Fibroblast of lung (primary cell): Measurements from ENCODE around the gene PPM1H. TPM values are rescaled to one million over a fixed set of nuclear protein-coding genes. Genes with fewer than 3 reads are reported as not detected.

Experiments
- DNase-seq, 2 donors: peaks; one replicate each; pipeline versions ENCODE4 v3.0.0 to v3.0.0-alpha.2; 2010; ENCODE audit warnings: low read depth in 2 of 2
- H2AFZ ChIP-seq: 2 replicates; pipeline ENCODE4 v1.5.1; 2012; ENCODE audit warnings: low read length, control low read depth, inconsistent platforms
- H3K27ac ChIP-seq: 2 replicates; pipeline ENCODE4 v1.5.1; 2011; ENCODE audit warnings: low read length, control low read depth; ENCODE audit not compliant: insufficient read depth
- H3K27me3 ChIP-seq: 2 replicates; pipeline ENCODE4 v1.5.1; 2011; ENCODE audit warnings: mild to moderate bottlenecking, low read length; ENCODE audit not compliant: control insufficient read depth, insufficient read depth
- H3K36me3 ChIP-seq: 2 replicates; pipeline ENCODE4 v1.5.1; 2011; ENCODE audit warnings: low read length; ENCODE audit not compliant: control insufficient read depth, insufficient read depth
- H3K4me1 ChIP-seq: 2 replicates; pipeline ENCODE4 v1.5.1; 2011; ENCODE audit warnings: low read length; ENCODE audit not compliant: control insufficient read depth, insufficient read depth; ENCODE audit errors: extremely low read depth
- H3K4me2 ChIP-seq: 2 replicates; pipeline ENCODE4 v1.5.1; 2011; ENCODE audit warnings: low read length, control low read depth; ENCODE audit not compliant: insufficient read depth; ENCODE audit errors: extremely low read depth
- H3K4me3 ChIP-seq, 4 experiments: fragments of 200-600 bp in 1 of 4; sonication (generic) in 1 of 4; replicated peaks in 1 of 4; 2 replicates each; pipeline ENCODE4 v1.5.1; 2011 to 2016; ENCODE audit warnings: low read length in 4 of 4, low read depth in 3 of 4, mild to moderate bottlenecking in 3 of 4, control low read depth in 2 of 4, inconsistent platforms in 1 of 4, mixed read lengths in 1 of 4; ENCODE audit not compliant: insufficient read depth in 1 of 4; ENCODE audit errors: control extremely low read depth in 1 of 4
- H3K79me2 ChIP-seq: 2 replicates; pipeline ENCODE4 v1.5.1; 2012; ENCODE audit warnings: mild to moderate bottlenecking, low read length, inconsistent platforms; ENCODE audit not compliant: control insufficient read depth, insufficient read depth
- H3K9ac ChIP-seq: 2 replicates; pipeline ENCODE4 v1.5.1; 2011; ENCODE audit warnings: mild to moderate bottlenecking, low read length, control low read depth; ENCODE audit not compliant: insufficient read depth
- H3K9me3 ChIP-seq: 2 replicates; pipeline ENCODE4 v1.5.1; 2012; ENCODE audit warnings: low read depth, low read length; ENCODE audit not compliant: control insufficient read depth, insufficient read depth
- H4K20me1 ChIP-seq: 2 replicates; pipeline ENCODE4 v1.5.1; 2011; ENCODE audit warnings: low read length; ENCODE audit not compliant: control insufficient read depth, insufficient read depth; ENCODE audit errors: extremely low read depth
- EZH2 ChIP-seq: IDR thresholded peaks from 2 replicates; pipeline ENCODE4 v1.5.1; 2012; ENCODE audit warnings: low read length, control low read depth, mild to moderate bottlenecking; ENCODE audit errors: missing control alignments
- polyA plus RNA-seq, 2 donors: library from polyadenylated mRNA; depleted of rRNA in 1 of 2; stranded (reverse) in 1 of 2; unstranded in 1 of 2; fragments of >200 nt; gene quantifications; 2 replicates each; pipeline ENCODE4 v1.2.1, GENCODE V29; 2011 to 2012; ENCODE audit warnings: missing spikeins in 1 of 2
- total RNA-seq: library from RNA; depleted of rRNA; stranded (reverse); fragments of >200 nt; gene quantifications from 2 replicates; pipeline ENCODE4 v1.2.1, GENCODE V29; 2014
- TF ChIP-seq, protein P1 (sequence below), 2 donors: IDR thresholded peaks in 1 of 2; conservative IDR thresholded peaks in 1 of 2; 1 replicate in 1 of 2; 2 replicates in 1 of 2; pipeline ENCODE4 v1.5.1; 2011 to 2012; ENCODE audit warnings: low read length in 2 of 2, control low read depth in 1 of 2, inconsistent platforms in 1 of 2, low read depth in 1 of 2, mild to moderate bottlenecking in 1 of 2

The PPM1H gene
- total and polyA plus RNA-seq, 2 donors (not counting 1 experiment from before 2014, with no cell fraction given), result 0.57 to 3.1 TPM

DNA sequence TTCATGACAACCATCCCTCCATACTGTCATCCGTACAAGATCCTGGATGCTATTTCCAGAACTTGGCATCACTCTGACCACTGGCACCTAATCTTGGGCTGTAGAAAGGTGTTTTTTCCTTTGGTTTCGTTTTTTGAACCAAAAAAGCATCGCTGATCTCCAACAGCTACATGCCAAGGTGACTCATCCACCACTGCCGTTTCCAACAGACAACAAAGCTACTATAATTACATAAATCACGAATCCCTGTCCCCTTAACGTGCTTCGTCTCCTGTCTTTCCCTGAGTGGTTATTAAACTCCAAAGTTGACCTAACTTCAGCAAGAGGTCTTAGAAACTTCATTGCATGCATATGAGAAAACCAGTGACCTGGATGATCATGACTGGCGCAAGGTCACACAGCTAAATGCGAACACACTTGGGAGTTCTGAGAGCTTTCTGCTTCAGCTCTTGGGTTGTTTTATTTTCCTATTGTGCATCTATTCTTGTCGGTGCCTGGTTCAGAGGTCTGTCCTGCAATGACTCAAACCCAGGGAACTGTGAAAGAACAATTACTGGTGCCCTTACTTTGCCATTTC is 99.9 kb downstream of the PPM1H start:
- no peaks in the 10 kb centered on the region for H3K36me3 ChIP-seq
- no peaks in the 10 kb centered on the region for H4K20me1 ChIP-seq
- H3K9ac ChIP-seq, result no peak overlapping the region
- H3K4me1 ChIP-seq, result no peaks in the 10 kb centered on the region
- H2AFZ ChIP-seq, result no peak overlapping the region
- H3K79me2 ChIP-seq, result no peaks in the 10 kb centered on the region
- peak overlapping the region; percentile 62 for H3K4me2 ChIP-seq
- no peaks in the 10 kb centered on the region for H3K27me3 ChIP-seq
- no peak overlapping the region for H3K4me3 ChIP-seq
- no peaks in the 10 kb centered on the region for H3K9me3 ChIP-seq
- no peak overlapping the region for H3K27ac ChIP-seq
- TF ChIP-seq, protein P1, sequence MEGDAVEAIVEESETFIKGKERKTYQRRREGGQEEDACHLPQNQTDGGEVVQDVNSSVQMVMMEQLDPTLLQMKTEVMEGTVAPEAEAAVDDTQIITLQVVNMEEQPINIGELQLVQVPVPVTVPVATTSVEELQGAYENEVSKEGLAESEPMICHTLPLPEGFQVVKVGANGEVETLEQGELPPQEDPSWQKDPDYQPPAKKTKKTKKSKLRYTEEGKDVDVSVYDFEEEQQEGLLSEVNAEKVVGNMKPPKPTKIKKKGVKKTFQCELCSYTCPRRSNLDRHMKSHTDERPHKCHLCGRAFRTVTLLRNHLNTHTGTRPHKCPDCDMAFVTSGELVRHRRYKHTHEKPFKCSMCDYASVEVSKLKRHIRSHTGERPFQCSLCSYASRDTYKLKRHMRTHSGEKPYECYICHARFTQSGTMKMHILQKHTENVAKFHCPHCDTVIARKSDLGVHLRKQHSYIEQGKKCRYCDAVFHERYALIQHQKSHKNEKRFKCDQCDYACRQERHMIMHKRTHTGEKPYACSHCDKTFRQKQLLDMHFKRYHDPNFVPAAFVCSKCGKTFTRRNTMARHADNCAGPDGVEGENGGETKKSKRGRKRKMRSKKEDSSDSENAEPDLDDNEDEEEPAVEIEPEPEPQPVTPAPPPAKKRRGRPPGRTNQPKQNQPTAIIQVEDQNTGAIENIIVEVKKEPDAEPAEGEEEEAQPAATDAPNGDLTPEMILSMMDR (conservative IDR thresholded peaks at IDR 0.05 in 1 of 2, IDR thresholded peaks at IDR 0.05 in 1 of 2; ENCODE audit: low read depth in 1 of 2, low read length in 2 of 2), result no peak
- TF ChIP-seq EZH2, result no peak
- DNase-seq, result peak; percentile 8 to 69

DNA sequence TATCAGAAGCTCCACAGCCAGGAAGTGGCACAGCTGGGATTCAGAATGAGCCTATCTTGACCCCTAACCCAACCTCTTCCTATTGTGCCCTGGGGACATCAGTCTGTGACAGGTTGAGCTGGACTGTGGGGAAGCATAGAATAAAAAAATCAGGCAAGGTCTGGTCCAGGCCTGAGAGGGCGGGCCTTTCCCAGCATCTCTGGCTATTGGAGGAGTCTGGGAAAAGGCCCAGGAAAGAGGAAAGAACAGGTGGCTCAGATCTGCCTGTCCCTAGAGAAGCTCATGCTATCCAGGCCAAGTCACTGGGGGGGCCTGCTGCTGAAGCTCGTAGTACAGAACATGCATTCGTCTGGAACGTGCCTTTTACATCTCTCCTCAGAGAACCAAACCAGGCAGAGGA is 100.5 kb downstream of the PPM1H start:
- H3K36me3 ChIP-seq, result no peaks in the 10 kb centered on the region
- H3K9ac ChIP-seq, result no peak overlapping the region
- no peak for DNase-seq
- H4K20me1 ChIP-seq, result no peaks in the 10 kb centered on the region
- H3K9me3 ChIP-seq, result no peaks in the 10 kb centered on the region
- no peak overlapping the region for H3K27ac ChIP-seq
- no peak overlapping the region for H3K4me3 ChIP-seq
- H3K4me1 ChIP-seq, result no peaks in the 10 kb centered on the region
- H3K4me2 ChIP-seq, result peak overlapping the region; percentile 62
- H3K27me3 ChIP-seq, result no peaks in the 10 kb centered on the region
- no peak for TF ChIP-seq EZH2
- TF ChIP-seq, protein P1 (conservative IDR thresholded peaks at IDR 0.05 in 1 of 2, IDR thresholded peaks at IDR 0.05 in 1 of 2; ENCODE audit: low read depth in 1 of 2, low read length in 2 of 2), result no peak
- no peak overlapping the region for H2AFZ ChIP-seq
- H3K79me2 ChIP-seq, result no peaks in the 10 kb centered on the region

DNA sequence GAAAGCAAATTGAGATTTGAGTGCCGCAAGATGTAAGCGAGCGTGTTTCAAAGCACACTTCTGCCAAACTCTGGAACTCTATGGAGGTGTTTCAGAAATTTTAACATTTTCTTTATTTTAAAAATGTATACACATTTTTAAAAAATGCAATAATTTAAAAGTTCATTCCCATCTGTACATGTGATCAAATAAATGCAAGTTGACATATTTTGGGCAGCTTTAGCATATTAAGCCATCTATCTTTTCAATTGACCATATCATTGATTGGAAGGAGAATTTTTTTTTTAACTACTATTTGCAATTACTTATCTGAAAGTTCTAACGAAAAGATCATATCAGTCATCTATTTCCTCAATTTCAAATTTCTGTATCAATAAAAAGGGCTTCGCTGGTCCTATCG is 101.3 kb downstream of the PPM1H start:
- DNase-seq, result no peak
- H3K79me2 ChIP-seq, result no peaks in the 10 kb centered on the region
- H3K4me3 ChIP-seq, result no peak overlapping the region
- no peak overlapping the region for H3K4me2 ChIP-seq
- H3K27me3 ChIP-seq, result no peaks in the 10 kb centered on the region
- H3K9ac ChIP-seq, result no peak overlapping the region
- TF ChIP-seq, protein P1 (conservative IDR thresholded peaks at IDR 0.05 in 1 of 2, IDR thresholded peaks at IDR 0.05 in 1 of 2; ENCODE audit: low read depth in 1 of 2, low read length in 2 of 2), result no peak
- TF ChIP-seq EZH2, result no peak
- H3K36me3 ChIP-seq, result no peaks in the 10 kb centered on the region
- H3K4me1 ChIP-seq, result no peaks in the 10 kb centered on the region
- H3K27ac ChIP-seq, result no peak overlapping the region
- H3K9me3 ChIP-seq, result no peaks in the 10 kb centered on the region
- no peaks in the 10 kb centered on the region for H4K20me1 ChIP-seq
- H2AFZ ChIP-seq, result no peak overlapping the region
